Astrocyte (in vitro differentiated cells and primary cell): ENCODE data around the gene ADIPOR2. TPM values are rescaled to one million over a fixed set of nuclear protein-coding genes. Genes with fewer than 3 reads are reported as not detected.

ENCODE experiments used
- DNase-seq: peaks from one replicate; pipeline ENCODE4 v3.0.0-alpha.2; 2010; ENCODE audit warnings: low read depth
- FAIRE-seq: peaks from 2 replicates; lab custom pipeline; 2011; peaks lifted over from hg19 to GRCh38; lab: Jason Lieb, UNC
- H2AFZ ChIP-seq: 2 replicates; pipeline ENCODE4 v1.6.0; 2012; ENCODE audit warnings: low read depth, low read length, inconsistent platforms
- H3K27ac ChIP-seq: 2 replicates; pipeline ENCODE4 v1.5.1; 2011; ENCODE audit warnings: low read depth, low read length, inconsistent platforms
- H3K27me3 ChIP-seq: 2 replicates; pipeline ENCODE4 v1.6.0; 2011; ENCODE audit warnings: low read length, inconsistent platforms; ENCODE audit not compliant: insufficient read depth
- H3K36me3 ChIP-seq: 2 replicates; pipeline ENCODE4 v1.5.1; 2011; ENCODE audit warnings: low read length, inconsistent platforms; ENCODE audit not compliant: insufficient read depth
- H3K4me1 ChIP-seq: 2 replicates; pipeline ENCODE4 v1.5.1; 2011; ENCODE audit warnings: low read length, inconsistent platforms; ENCODE audit not compliant: insufficient read depth
- H3K4me2 ChIP-seq: 2 replicates; pipeline ENCODE4 v1.6.0; 2012; ENCODE audit warnings: low read length, inconsistent platforms
- H3K4me3 ChIP-seq: 2 replicates; pipeline ENCODE4 v1.5.1; 2011; ENCODE audit warnings: low read depth, mild to moderate bottlenecking, low read length, inconsistent platforms; ENCODE audit not compliant: insufficient read depth
- H3K79me2 ChIP-seq: 2 replicates; pipeline ENCODE4 v1.6.0; 2012; ENCODE audit warnings: mild to moderate bottlenecking, low read length, inconsistent platforms; ENCODE audit not compliant: insufficient read depth
- H3K9ac ChIP-seq: 2 replicates; pipeline ENCODE4 v1.6.0; 2012; ENCODE audit warnings: mild to moderate bottlenecking, low read length, inconsistent platforms
- H3K9me3 ChIP-seq: 2 replicates; pipeline ENCODE4 v1.5.1; 2012; ENCODE audit warnings: low read depth, mild to moderate bottlenecking, low read length, inconsistent platforms; ENCODE audit not compliant: insufficient read depth
- H4K20me1 ChIP-seq: 2 replicates; pipeline ENCODE4 v1.6.0; 2012; ENCODE audit warnings: low read length, inconsistent platforms; ENCODE audit not compliant: insufficient read depth
- H3K27ac Mint-ChIP-seq: one replicate; pipeline ENCODE4 v1.8.0; 2021; ENCODE audit warnings: mild to moderate bottlenecking, mixed read lengths; ENCODE audit not compliant: unreplicated experiment
- H3K27me3 Mint-ChIP-seq: one replicate; pipeline ENCODE4 v1.8.0; 2021; ENCODE audit warnings: low read depth, mixed read lengths; ENCODE audit not compliant: unreplicated experiment
- H3K36me3 Mint-ChIP-seq: one replicate; pipeline ENCODE4 v1.8.0; 2021; ENCODE audit warnings: low read depth, mixed read lengths; ENCODE audit not compliant: unreplicated experiment
- H3K4me1 Mint-ChIP-seq: one replicate; pipeline ENCODE4 v1.8.0; 2021; ENCODE audit warnings: low read depth, mixed read lengths; ENCODE audit not compliant: unreplicated experiment
- H3K4me3 Mint-ChIP-seq: one replicate; pipeline ENCODE4 v1.8.0; 2021; ENCODE audit warnings: mild to moderate bottlenecking, moderate library complexity, mixed read lengths; ENCODE audit not compliant: unreplicated experiment
- H3K9me3 Mint-ChIP-seq: one replicate; pipeline ENCODE4 v1.8.0; 2021; ENCODE audit warnings: mild to moderate bottlenecking, mixed read lengths; ENCODE audit not compliant: unreplicated experiment
- CTCF ChIP-seq: IDR thresholded peaks from 2 replicates; pipeline ENCODE4 v1.5.1; 2011; ENCODE audit warnings: low read depth, mild to moderate bottlenecking, inconsistent platforms, low read length, moderate library complexity; ENCODE audit not compliant: insufficient read depth
- EZH2 ChIP-seq: IDR thresholded peaks from 2 replicates; pipeline ENCODE4 v1.6.1; 2012; ENCODE audit warnings: mild to moderate bottlenecking, low read length, inconsistent platforms; ENCODE audit not compliant: insufficient read depth
- total RNA-seq: library from RNA; stranded (reverse); gene quantifications from 2 replicates; pipeline ENCODE4 v1.2.1, GENCODE V29; 2021

The ADIPOR2 gene
- total RNA-seq, 1 donor from 2014 or later, result 56.6 TPM

GRCh38 chr12:1645819-1646218 is 45.1 kb upstream of the ADIPOR2 start:
- Mint-ChIP-seq H3K27me3 (no peaks in the 10 kb centered on the region), H3K36me3 (peaks cover 44% of the 10 kb centered on the region), H3K27ac (no peak overlapping the region), H3K4me1 (peaks cover 29% of the 10 kb centered on the region), H3K9me3 (no peaks in the 10 kb centered on the region), H3K4me3 (no peak overlapping the region)
- Histone ChIP-seq H3K4me2 (no peak overlapping the region), H3K27me3 (no peaks in the 10 kb centered on the region), H3K36me3 (peaks cover 7% of the 10 kb centered on the region), H3K4me3 (no peak overlapping the region), H3K9me3 (no peaks in the 10 kb centered on the region), H3K27ac (no peak overlapping the region), H3K4me1 (peaks cover 18% of the 10 kb centered on the region), H4K20me1 (peaks cover 46% of the 10 kb centered on the region), H3K79me2 (no peaks in the 10 kb centered on the region), H2AFZ (no peak overlapping the region), H3K9ac (no peak overlapping the region)
- no peak for FAIRE-seq
- DNase-seq, result no peak
- no peak for TF ChIP-seq EZH2
- no peak for TF ChIP-seq CTCF

- H4K20me1 ChIP-seq, result peaks cover 46% of the 10 kb centered on the region
- TF ChIP-seq CTCF, result no peak
- TF ChIP-seq EZH2, result no peak
- no peak overlapping the region for H3K4me2 ChIP-seq
- Mint-ChIP-seq H3K27me3 (no peaks in the 10 kb centered on the region), H3K9me3 (no peaks in the 10 kb centered on the region), H3K36me3 (peaks cover 43% of the 10 kb centered on the region), H3K4me3 (no peak overlapping the region), H3K4me1 (peaks cover 29% of the 10 kb centered on the region), H3K27ac (no peak overlapping the region)
- no peaks in the 10 kb centered on the region for H3K79me2 ChIP-seq
- no peak overlapping the region for H3K4me3 ChIP-seq
- no peak for DNase-seq
- H3K9me3 ChIP-seq, result no peaks in the 10 kb centered on the region
- no peak overlapping the region for H3K27ac ChIP-seq
- H3K4me1 ChIP-seq, result peaks cover 18% of the 10 kb centered on the region
- H3K36me3 ChIP-seq, result peaks cover 7% of the 10 kb centered on the region
- H3K27me3 ChIP-seq, result no peaks in the 10 kb centered on the region
- no peak overlapping the region for H3K9ac ChIP-seq
- no peak for FAIRE-seq
- no peak overlapping the region for H2AFZ ChIP-seq
These were observed 44.1 kb upstream of the ADIPOR2 start for GRCh38 chr12:1646569-1647284.

- peaks cover 7% of the 10 kb centered on the region for H3K36me3 ChIP-seq
- Mint-ChIP-seq H3K4me1 (peaks cover 29% of the 10 kb centered on the region), H3K27me3 (no peaks in the 10 kb centered on the region), H3K36me3 (peaks cover 38% of the 10 kb centered on the region), H3K9me3 (no peaks in the 10 kb centered on the region), H3K27ac (no peak overlapping the region), H3K4me3 (no peak overlapping the region)
- no peak overlapping the region for H3K4me2 ChIP-seq
- TF ChIP-seq CTCF, result no peak
- no peak for TF ChIP-seq EZH2
- no peak overlapping the region for H3K9ac ChIP-seq
- no peak overlapping the region for H2AFZ ChIP-seq
- H3K9me3 ChIP-seq, result no peaks in the 10 kb centered on the region
- no peaks in the 10 kb centered on the region for H3K27me3 ChIP-seq
- DNase-seq (no peak), FAIRE-seq (no peak)
- no peaks in the 10 kb centered on the region for H3K79me2 ChIP-seq
- no peak overlapping the region for H3K4me3 ChIP-seq
- peaks cover 43% of the 10 kb centered on the region for H4K20me1 ChIP-seq
- H3K27ac ChIP-seq, result no peak overlapping the region
- H3K4me1 ChIP-seq, result peaks cover 18% of the 10 kb centered on the region
These were observed 43.6 kb upstream of the ADIPOR2 start for GRCh38 chr12:1647285-1647669.
